ENCODE data around the gene AACS. TPM values are rescaled to one million over a fixed set of nuclear protein-coding genes. Genes with fewer than 3 reads are reported as not detected.

Gene AACS
- polyA plus RNA-seq, 1 experiment = 27.5 TPM

- TF ChIP-seq CTCF (IDR thresholded peaks at IDR 0.05; ENCODE audit: insufficient read depth, low read depth, low read length) = no peak
- POLR2A ChIA-PET = no interaction called here
- CTCF ChIA-PET = no interaction called here
Observed at GRCh38 chr12:125097427-125097826, 32.2 kb downstream of the AACS start.

GRCh38 chr12:125098676-125099408 is 33.6 kb downstream of the AACS start:
- ChIA-PET CTCF (no interaction called here), POLR2A (no interaction called here)
- no peak overlapping the region for H3K4me3 ChIP-seq (ENCODE audit: low read depth, low read length)
- peaks cover 11% of the 10 kb centered on the region for H3K36me3 ChIP-seq (ENCODE audit: control insufficient read depth, insufficient read depth, low read length)
- no peak for TF ChIP-seq CTCF (IDR thresholded peaks at IDR 0.05; ENCODE audit: insufficient read depth, low read depth, low read length)
- no peak for DNase-seq (ENCODE audit: low read depth)
- H3K27me3 ChIP-seq (ENCODE audit: control insufficient read depth, insufficient read depth, low read length) = no peaks in the 10 kb centered on the region

More at GRCh38 chr12:125097427-125097826, 32.2 kb downstream of the AACS start:
- Histone ChIP-seq H3K36me3 (ENCODE audit: control insufficient read depth, insufficient read depth, low read length) (peaks cover 11% of the 10 kb centered on the region), H3K4me3 (ENCODE audit: low read depth, low read length) (no peak overlapping the region), H3K27me3 (ENCODE audit: control insufficient read depth, insufficient read depth, low read length) (no peaks in the 10 kb centered on the region)
- no peak for DNase-seq (ENCODE audit: low read depth)

GRCh38 chr12:125099409-125099782 is 34.2 kb downstream of the AACS start:
- no peak for DNase-seq (ENCODE audit: low read depth)
- ChIA-PET CTCF (no interaction called here), POLR2A (no interaction called here)
- H3K27me3 ChIP-seq (ENCODE audit: control insufficient read depth, insufficient read depth, low read length) = no peaks in the 10 kb centered on the region
- no peak for TF ChIP-seq CTCF (IDR thresholded peaks at IDR 0.05; ENCODE audit: insufficient read depth, low read depth, low read length)
- peaks cover 13% of the 10 kb centered on the region for H3K36me3 ChIP-seq (ENCODE audit: control insufficient read depth, insufficient read depth, low read length)
- no peak overlapping the region for H3K4me3 ChIP-seq (ENCODE audit: low read depth, low read length)

- Histone ChIP-seq H3K27me3 (ENCODE audit: control insufficient read depth, insufficient read depth, low read length) (no peaks in the 10 kb centered on the region), H3K36me3 (ENCODE audit: control insufficient read depth, insufficient read depth, low read length) (peaks cover 14% of the 10 kb centered on the region), H3K4me3 (ENCODE audit: low read depth, low read length) (no peak overlapping the region)
- CTCF ChIA-PET = no interaction called here
- POLR2A ChIA-PET = no interaction called here
- TF ChIP-seq CTCF (IDR thresholded peaks at IDR 0.05; ENCODE audit: insufficient read depth, low read depth, low read length) = no peak
- DNase-seq (ENCODE audit: low read depth) = no peak
Observed at GRCh38 chr12:125100551-125101434, 35.6 kb downstream of the AACS start.

GRCh38 chr12:125104982-125105381 is 39.7 kb downstream of the AACS start:
- ChIA-PET CTCF (interaction anchor here (1.6 kb wide), 1 partner anchor 12 kb away, joined by 5 read pairs; no protein-coding TSS in a partner anchor), POLR2A (no interaction called here)
- no peaks in the 10 kb centered on the region for H3K27me3 ChIP-seq (ENCODE audit: control insufficient read depth, insufficient read depth, low read length)
- TF ChIP-seq CTCF (IDR thresholded peaks at IDR 0.05; ENCODE audit: insufficient read depth, low read depth, low read length) = no peak
- peaks cover 22% of the 10 kb centered on the region for H3K36me3 ChIP-seq (ENCODE audit: control insufficient read depth, insufficient read depth, low read length)
- H3K4me3 ChIP-seq (ENCODE audit: low read depth, low read length) = no peak overlapping the region
- no peak for DNase-seq (ENCODE audit: low read depth)

Measured in BJ (cell line).